ENCODE results near the gene GPR137. TPM values are rescaled to one million over a fixed set of nuclear protein-coding genes. Genes with fewer than 3 reads are reported as not detected.

GPR137 gene
- total and polyA plus RNA-seq, 9 of the 15 experiments (the other 6 are each of a cell fraction or from before 2014, with no cell fraction given) = 0.32 to 26.7 (median 10.7) TPM

DNA sequence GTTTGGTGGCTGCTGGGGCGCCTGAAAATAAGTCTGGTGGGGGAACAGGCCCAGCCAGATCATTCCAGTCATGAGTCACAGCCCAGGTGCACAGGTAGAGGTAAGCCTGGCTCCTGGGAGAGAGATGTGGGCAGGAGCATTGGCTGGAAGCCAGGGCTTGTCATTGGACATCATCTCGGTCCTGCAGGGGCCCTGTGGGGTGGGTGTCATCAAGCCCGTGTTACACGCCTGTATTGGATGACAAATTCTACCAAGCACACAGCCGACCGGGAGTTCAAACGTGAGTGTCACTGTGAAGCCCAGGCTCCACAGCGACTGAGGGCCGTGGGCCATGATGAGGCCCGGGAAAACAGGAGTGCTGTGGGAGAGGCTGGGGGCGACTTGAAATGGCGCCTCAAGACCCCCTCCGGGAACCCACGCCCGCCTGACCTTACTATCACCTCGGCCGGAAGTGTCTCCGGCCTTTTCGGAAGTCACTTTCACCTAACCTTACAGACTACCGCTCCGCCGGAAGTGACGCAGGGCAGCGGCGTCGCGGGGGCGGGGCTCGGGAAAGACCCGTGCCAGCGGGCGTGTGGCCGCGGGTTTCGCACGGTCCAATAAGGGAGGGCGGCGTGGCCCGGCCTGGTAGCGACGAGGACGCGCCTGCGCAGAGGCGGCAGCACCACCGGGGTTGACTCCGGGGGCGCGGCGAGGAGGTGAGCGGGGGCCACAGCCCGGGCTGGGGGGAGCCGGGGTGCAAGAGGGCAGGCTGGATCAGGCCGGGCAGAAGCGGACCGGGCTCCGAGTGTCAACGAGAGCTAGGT is 45.0 kb upstream of the GPR137 start, which contains the start of gene FKBP2 (continued):
- TF ChIP-seq SRF (CRISPR knock-in tag; IDR thresholded peaks at IDR 0.05) (peak; percentile 22 to 34; a peak in 2 of 4 replicates), NEUROD1 (IDR thresholded peaks at IDR 0.05; ENCODE audit: borderline replicate concordance, low read depth, low read length, partially characterized antibody) (peak; percentile 36), STAG1 (CRISPR knock-in tag; IDR thresholded peaks at IDR 0.05; ENCODE audit: borderline replicate concordance) (no peak), TAF15 (IDR thresholded peaks at IDR 0.05; ENCODE audit: low read depth, low read length) (no peak), DACH1 (IDR thresholded peaks at IDR 0.05; ENCODE audit: partially characterized antibody) (no peak), ZNF444 (CRISPR knock-in tag; IDR thresholded peaks at IDR 0.05) (no peak), EWSR1 (IDR thresholded peaks at IDR 0.05; ENCODE audit: borderline replicate concordance, low read depth, partially characterized antibody) (no peak), KLF16 (IDR thresholded peaks at IDR 0.05) (peak; percentile 32; the same call in 1 of the 2 replicates), SUPT5H (IDR thresholded peaks at IDR 0.05) (peak; percentile 96), RBM14 (IDR thresholded peaks at IDR 0.05; ENCODE audit: borderline replicate concordance, insufficient read depth, low read depth, low read length) (0 out of 2 replicates have a peak, but pooled peaks have one; percentile 46), MYC (IDR thresholded peaks at IDR 0.05; ENCODE audit: low read depth, low read length) (peak; percentile 79), MYC (CRISPR knock-in tag; IDR thresholded peaks at IDR 0.05; ENCODE audit: borderline replicate concordance, low read depth) (peak; percentile 91; the same call in 1 of the 2 replicates), JUNB (CRISPR knock-in tag; conservative IDR thresholded peaks at IDR 0.05) (0 out of 2 replicates have a peak, but pooled peaks have one; percentile 48), ZNF224 (CRISPR knock-in tag; IDR thresholded peaks at IDR 0.05) (no peak), NFIC (IDR thresholded peaks at IDR 0.05) (peak; percentile 86), ELF4 (CRISPR knock-in tag; IDR thresholded peaks at IDR 0.05) (peak; percentile 46; the same call in 1 of the 2 replicates)
- TF ChIP-seq, protein P1, sequence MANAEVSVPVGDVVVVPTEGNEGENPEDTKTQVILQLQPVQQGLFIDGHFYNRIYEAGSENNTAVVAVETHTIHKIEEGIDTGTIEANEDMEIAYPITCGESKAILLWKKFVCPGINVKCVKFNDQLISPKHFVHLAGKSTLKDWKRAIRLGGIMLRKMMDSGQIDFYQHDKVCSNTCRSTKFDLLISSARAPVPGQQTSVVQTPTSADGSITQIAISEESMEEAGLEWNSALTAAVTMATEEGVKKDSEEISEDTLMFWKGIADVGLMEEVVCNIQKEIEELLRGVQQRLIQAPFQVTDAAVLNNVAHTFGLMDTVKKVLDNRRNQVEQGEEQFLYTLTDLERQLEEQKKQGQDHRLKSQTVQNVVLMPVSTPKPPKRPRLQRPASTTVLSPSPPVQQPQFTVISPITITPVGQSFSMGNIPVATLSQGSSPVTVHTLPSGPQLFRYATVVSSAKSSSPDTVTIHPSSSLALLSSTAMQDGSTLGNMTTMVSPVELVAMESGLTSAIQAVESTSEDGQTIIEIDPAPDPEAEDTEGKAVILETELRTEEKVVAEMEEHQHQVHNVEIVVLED (CRISPR knock-in tag; IDR thresholded peaks at IDR 0.05) = peak; percentile 63
- TF ChIP-seq, protein P2, sequence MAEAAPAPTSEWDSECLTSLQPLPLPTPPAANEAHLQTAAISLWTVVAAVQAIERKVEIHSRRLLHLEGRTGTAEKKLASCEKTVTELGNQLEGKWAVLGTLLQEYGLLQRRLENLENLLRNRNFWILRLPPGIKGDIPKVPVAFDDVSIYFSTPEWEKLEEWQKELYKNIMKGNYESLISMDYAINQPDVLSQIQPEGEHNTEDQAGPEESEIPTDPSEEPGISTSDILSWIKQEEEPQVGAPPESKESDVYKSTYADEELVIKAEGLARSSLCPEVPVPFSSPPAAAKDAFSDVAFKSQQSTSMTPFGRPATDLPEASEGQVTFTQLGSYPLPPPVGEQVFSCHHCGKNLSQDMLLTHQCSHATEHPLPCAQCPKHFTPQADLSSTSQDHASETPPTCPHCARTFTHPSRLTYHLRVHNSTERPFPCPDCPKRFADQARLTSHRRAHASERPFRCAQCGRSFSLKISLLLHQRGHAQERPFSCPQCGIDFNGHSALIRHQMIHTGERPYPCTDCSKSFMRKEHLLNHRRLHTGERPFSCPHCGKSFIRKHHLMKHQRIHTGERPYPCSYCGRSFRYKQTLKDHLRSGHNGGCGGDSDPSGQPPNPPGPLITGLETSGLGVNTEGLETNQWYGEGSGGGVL (CRISPR knock-in tag; IDR thresholded peaks at IDR 0.05) = no peak
- TF ChIP-seq, protein P3, sequence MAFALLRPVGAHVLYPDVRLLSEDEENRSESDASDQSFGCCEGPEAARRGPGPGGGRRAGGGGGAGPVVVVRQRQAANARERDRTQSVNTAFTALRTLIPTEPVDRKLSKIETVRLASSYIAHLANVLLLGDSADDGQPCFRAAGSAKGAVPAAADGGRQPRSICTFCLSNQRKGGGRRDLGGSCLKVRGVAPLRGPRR (CRISPR knock-in tag; IDR thresholded peaks at IDR 0.05) = no peak
